ENCODE measurements around the gene DYNLT2.
A peak's percentile ranks its signal among the peaks of the same experiment; 100 is the strongest.
"Not testable (repeated sequence)": the region's sequence is repeated elsewhere in the genome, so short reads cannot be mapped to it uniquely, and the experiment has no call there.

The DYNLT2 gene

GRCh38 chr6:169701311-169701953 lies 49.9 kb downstream of the DYNLT2 start:
- Histone ChIP-seq H3K4ac (ENCODE audit: low read length) (no peak overlapping the region), H3K14ac (ENCODE audit: low read length) (peak overlapping the region; percentile 91), H2BK12ac (ENCODE audit: low read length) (no peak overlapping the region), H4K91ac (ENCODE audit: low read depth, low read length, poor library complexity) (no peak overlapping the region), H4K8ac (ENCODE audit: low read depth, low read length) (no peak overlapping the region), H3K4me3 (ENCODE audit: low read length in 2 of 2) (peak overlapping the region; percentile 97 to 98), H3K27ac (replicated peaks; ENCODE audit: low read length) (no peak overlapping the region), H3K18ac (ENCODE audit: low read length) (peak overlapping the region; percentile 98), H3K9ac (ENCODE audit: low read depth, low read length, poor library complexity) (peak overlapping the region; percentile 100), H2BK120ac (ENCODE audit: low read depth, low read length) (no peak overlapping the region), H2AFZ (ENCODE audit: low read length) (peak overlapping the region; percentile 99), H2BK5ac (ENCODE audit: low read length) (peak overlapping the region; percentile 44), H3K9me3 (replicated peaks in 1 of 2; ENCODE audit: control insufficient read depth in 2 of 2, insufficient read depth in 1 of 2, low read depth in 1 of 2, low read length in 2 of 2) (peaks cover 4 to 9% of the 10 kb centered on the region in 2 donors), H3K23ac (ENCODE audit: low read depth, low read length, poor library complexity) (peak overlapping the region; percentile 99), H3K27me3 (ENCODE audit: control insufficient read depth in 3 of 3, insufficient read depth in 3 of 3, low read depth in 1 of 3, low read length in 3 of 3) (no peaks in the 10 kb centered on the region), H3K36me3 (replicated peaks in 1 of 2; ENCODE audit: control insufficient read depth in 2 of 2, insufficient read depth in 2 of 2, low read length in 2 of 2) (peaks cover 13 to 70% of the 10 kb centered on the region in 2 donors), H3K4me1 (ENCODE audit: control insufficient read depth in 2 of 2, insufficient read depth in 1 of 2, low read depth in 1 of 2, low read length in 2 of 2) (peaks cover 6 to 23% of the 10 kb centered on the region in 2 donors), H2BK15ac (ENCODE audit: low read length) (peak overlapping the region; percentile 68), H2AK5ac (ENCODE audit: low read depth, low read length) (peak overlapping the region; percentile 87), H3K79me1 (ENCODE audit: low read depth, low read length) (peaks cover 25% of the 10 kb centered on the region), H3K4me2 (ENCODE audit: insufficient read depth, low read length, poor library complexity, severe bottlenecking) (peak overlapping the region; percentile 61)
- no peak for DNase-seq (ENCODE audit: low spot score)
- no CpG with 5 or more reads among the region's 54 CpGs for WGBS, 2 donors (ENCODE audit: extremely low coverage in 2 of 2, insufficient read length in 2 of 2, insufficient replicate concordance in 1 of 2)

GRCh38 chr6:169700296-169700695 lies 51.1 kb downstream of the DYNLT2 start:
- DNase-seq (ENCODE audit: low spot score), result no peak

GRCh38 chr6:169697115-169697514 lies 54.3 kb downstream of the DYNLT2 start:
- not testable (repeated sequence) for H2BK15ac ChIP-seq (ENCODE audit: low read length); H3K27me3 ChIP-seq (ENCODE audit: control insufficient read depth in 3 of 3, insufficient read depth in 3 of 3, low read depth in 1 of 3, low read length in 3 of 3); H2AK5ac ChIP-seq (ENCODE audit: low read depth, low read length); H3K4ac ChIP-seq (ENCODE audit: low read length); H4K8ac ChIP-seq (ENCODE audit: low read depth, low read length); H3K9ac ChIP-seq (ENCODE audit: low read depth, low read length, poor library complexity); H2BK120ac ChIP-seq (ENCODE audit: low read depth, low read length); H3K14ac ChIP-seq (ENCODE audit: low read length); H3K27ac ChIP-seq (replicated peaks; ENCODE audit: low read length); H4K91ac ChIP-seq (ENCODE audit: low read depth, low read length, poor library complexity); H3K4me2 ChIP-seq (ENCODE audit: insufficient read depth, low read length, poor library complexity, severe bottlenecking); H3K18ac ChIP-seq (ENCODE audit: low read length); DNase-seq (ENCODE audit: low spot score); H2BK5ac ChIP-seq (ENCODE audit: low read length); H2AFZ ChIP-seq (ENCODE audit: low read length); H2BK12ac ChIP-seq (ENCODE audit: low read length); H3K4me3 ChIP-seq (ENCODE audit: low read length in 2 of 2); H3K23ac ChIP-seq (ENCODE audit: low read depth, low read length, poor library complexity)
- Histone ChIP-seq H3K4me1 (ENCODE audit: control insufficient read depth in 2 of 2, insufficient read depth in 1 of 2, low read depth in 1 of 2, low read length in 2 of 2) (peaks cover 6 to 15% of the 10 kb centered on the region in 2 donors), H3K9me3 (replicated peaks in 1 of 2; ENCODE audit: control insufficient read depth in 2 of 2, insufficient read depth in 1 of 2, low read depth in 1 of 2, low read length in 2 of 2) (peaks cover 6 to 41% of the 10 kb centered on the region in 2 donors), H3K79me1 (ENCODE audit: low read depth, low read length) (peaks cover 22% of the 10 kb centered on the region), H3K36me3 (replicated peaks in 1 of 2; ENCODE audit: control insufficient read depth in 2 of 2, insufficient read depth in 2 of 2, low read length in 2 of 2) (peaks cover 16 to 62% of the 10 kb centered on the region in 2 donors)
- WGBS, 2 donors (ENCODE audit: extremely low coverage in 2 of 2, insufficient read length in 2 of 2, insufficient replicate concordance in 1 of 2), result no CpG with 5 or more reads among the region's 10 CpGs

More at GRCh38 chr6:169700296-169700695, 51.1 kb downstream of the DYNLT2 start:
- H3K79me1 ChIP-seq (ENCODE audit: low read depth, low read length), result peaks cover 25% of the 10 kb centered on the region
- H3K4me2 ChIP-seq (ENCODE audit: insufficient read depth, low read length, poor library complexity, severe bottlenecking), result no peak overlapping the region
- no CpG with 5 or more reads among the region's 5 CpGs for WGBS, 2 donors (ENCODE audit: extremely low coverage in 2 of 2, insufficient read length in 2 of 2, insufficient replicate concordance in 1 of 2)
- peak overlapping the region in 1 of 2 donors; percentile 97 for H3K4me3 ChIP-seq (ENCODE audit: low read length in 2 of 2)
- no peak overlapping the region for H3K14ac ChIP-seq (ENCODE audit: low read length)
- no peak overlapping the region for H3K27ac ChIP-seq (replicated peaks; ENCODE audit: low read length)
- no peak overlapping the region for H3K18ac ChIP-seq (ENCODE audit: low read length)
- H3K4ac ChIP-seq (ENCODE audit: low read length), result no peak overlapping the region
- no peak overlapping the region for H2BK5ac ChIP-seq (ENCODE audit: low read length)
- peaks cover 6 to 14% of the 10 kb centered on the region in 2 donors for H3K9me3 ChIP-seq (replicated peaks in 1 of 2; ENCODE audit: control insufficient read depth in 2 of 2, insufficient read depth in 1 of 2, low read depth in 1 of 2, low read length in 2 of 2)
- H3K27me3 ChIP-seq (ENCODE audit: control insufficient read depth in 3 of 3, insufficient read depth in 3 of 3, low read depth in 1 of 3, low read length in 3 of 3), result no peaks in the 10 kb centered on the region
- H3K23ac ChIP-seq (ENCODE audit: low read depth, low read length, poor library complexity), result no peak overlapping the region
- no peak overlapping the region for H3K9ac ChIP-seq (ENCODE audit: low read depth, low read length, poor library complexity)
- peaks cover 13 to 64% of the 10 kb centered on the region in 2 donors for H3K36me3 ChIP-seq (replicated peaks in 1 of 2; ENCODE audit: control insufficient read depth in 2 of 2, insufficient read depth in 2 of 2, low read length in 2 of 2)
- no peak overlapping the region for H2AFZ ChIP-seq (ENCODE audit: low read length)
- H3K4me1 ChIP-seq (ENCODE audit: control insufficient read depth in 2 of 2, insufficient read depth in 1 of 2, low read depth in 1 of 2, low read length in 2 of 2), result peaks cover 6 to 23% of the 10 kb centered on the region in 2 donors
- no peak overlapping the region for H4K8ac ChIP-seq (ENCODE audit: low read depth, low read length)
- H4K91ac ChIP-seq (ENCODE audit: low read depth, low read length, poor library complexity), result no peak overlapping the region
- H2BK15ac ChIP-seq (ENCODE audit: low read length), result no peak overlapping the region
- H2BK12ac ChIP-seq (ENCODE audit: low read length), result no peak overlapping the region
- H2AK5ac ChIP-seq (ENCODE audit: low read depth, low read length), result no peak overlapping the region
- no peak overlapping the region for H2BK120ac ChIP-seq (ENCODE audit: low read depth, low read length)

- H3K79me1 ChIP-seq (ENCODE audit: low read depth, low read length), result peaks cover 18% of the 10 kb centered on the region
- no peak overlapping the region for H3K4me2 ChIP-seq (ENCODE audit: insufficient read depth, low read length, poor library complexity, severe bottlenecking)
- H2BK120ac ChIP-seq (ENCODE audit: low read depth, low read length), result no peak overlapping the region
- H4K8ac ChIP-seq (ENCODE audit: low read depth, low read length), result no peak overlapping the region
- no peak overlapping the region for H3K18ac ChIP-seq (ENCODE audit: low read length)
- H3K14ac ChIP-seq (ENCODE audit: low read length), result no peak overlapping the region
- no CpG with 5 or more reads among the region's 5 CpGs for WGBS, 2 donors (ENCODE audit: extremely low coverage in 2 of 2, insufficient read length in 2 of 2, insufficient replicate concordance in 1 of 2)
- peaks cover 18 to 70% of the 10 kb centered on the region in 2 donors for H3K36me3 ChIP-seq (replicated peaks in 1 of 2; ENCODE audit: control insufficient read depth in 2 of 2, insufficient read depth in 2 of 2, low read length in 2 of 2)
- peaks cover 2% of the 10 kb centered on the region in 2 donors for H3K4me1 ChIP-seq (ENCODE audit: control insufficient read depth in 2 of 2, insufficient read depth in 1 of 2, low read depth in 1 of 2, low read length in 2 of 2)
- H3K27me3 ChIP-seq (ENCODE audit: control insufficient read depth in 3 of 3, insufficient read depth in 3 of 3, low read depth in 1 of 3, low read length in 3 of 3), result no peaks in the 10 kb centered on the region
- no peak overlapping the region for H2BK12ac ChIP-seq (ENCODE audit: low read length)
- H3K9ac ChIP-seq (ENCODE audit: low read depth, low read length, poor library complexity), result no peak overlapping the region
- no peak overlapping the region for H2BK5ac ChIP-seq (ENCODE audit: low read length)
- DNase-seq (ENCODE audit: low spot score), result no peak
- no peak overlapping the region for H3K4ac ChIP-seq (ENCODE audit: low read length)
- no peak overlapping the region for H2AK5ac ChIP-seq (ENCODE audit: low read depth, low read length)
- H3K9me3 ChIP-seq (replicated peaks in 1 of 2; ENCODE audit: control insufficient read depth in 2 of 2, insufficient read depth in 1 of 2, low read depth in 1 of 2, low read length in 2 of 2), result peaks cover 11 to 53% of the 10 kb centered on the region in 2 donors
- no peak overlapping the region for H3K27ac ChIP-seq (replicated peaks; ENCODE audit: low read length)
- H2BK15ac ChIP-seq (ENCODE audit: low read length), result no peak overlapping the region
- no peak overlapping the region for H3K23ac ChIP-seq (ENCODE audit: low read depth, low read length, poor library complexity)
- no peak overlapping the region for H3K4me3 ChIP-seq (ENCODE audit: low read length in 2 of 2)
- H4K91ac ChIP-seq (ENCODE audit: low read depth, low read length, poor library complexity), result no peak overlapping the region
- H2AFZ ChIP-seq (ENCODE audit: low read length), result no peak overlapping the region
These were observed 56.2 kb downstream of the DYNLT2 start for GRCh38 chr6:169695131-169695530.

All from neuronal stem cell (in vitro differentiated cells).